NCI-H524 treated with DMSO at 0.1 percent for 48 hours (cell line): Measurements from ENCODE around the gene C17orf113.

Experiments used
- DNase-seq: peaks from one replicate; lab custom pipeline; 2025; lab: John Stamatoyannopoulos, UW

C17orf113 gene

GRCh38 chr17:42072323-42073187 is 22.2 kb upstream of the C17orf113 start:
- no peak for DNase-seq

GRCh38 chr17:42071810-42072209 is 21.4 kb upstream of the C17orf113 start:
- no peak for DNase-seq

- DNase-seq, result no peak
Observed at GRCh38 chr17:42068979-42069378, 18.6 kb upstream of the C17orf113 start.

- DNase-seq, result peak; percentile 12
Observed at GRCh38 chr17:42067371-42068091, 17.1 kb upstream of the C17orf113 start.

- DNase-seq, result no peak
Observed at GRCh38 chr17:42065201-42065600, 14.8 kb upstream of the C17orf113 start.

GRCh38 chr17:42062681-42063080 is 12.3 kb upstream of the C17orf113 start:
- DNase-seq, result no peak

- no peak for DNase-seq
Observed at GRCh38 chr17:42061646-42062487, 11.5 kb upstream of the C17orf113 start.

- no peak for DNase-seq
Observed at GRCh38 chr17:42060231-42060630, 9.8 kb upstream of the C17orf113 start.

- no peak for DNase-seq
Observed at GRCh38 chr17:42059815-42060214, 9.4 kb upstream of the C17orf113 start.

GRCh38 chr17:42058063-42058462 is 7.7 kb upstream of the C17orf113 start:
- DNase-seq, result no peak

- no peak for DNase-seq
Observed at GRCh38 chr17:42056635-42057034, 6.2 kb upstream of the C17orf113 start.

- no peak for DNase-seq
Observed at GRCh38 chr17:42055496-42055895, 5.1 kb upstream of the C17orf113 start.

GRCh38 chr17:42055027-42055426 is 4.6 kb upstream of the C17orf113 start:
- DNase-seq, result no peak

- no peak for DNase-seq
Observed at GRCh38 chr17:42053731-42054500, 3.5 kb upstream of the C17orf113 start.

- no peak for DNase-seq
Observed at GRCh38 chr17:42052346-42052877, 2.0 kb upstream of the C17orf113 start.

- no peak for DNase-seq
Observed at GRCh38 chr17:42051645-42052044, 1.2 kb upstream of the C17orf113 start.

GRCh38 chr17:42051013-42051400 is 606 bp upstream of the C17orf113 start:
- DNase-seq, result no peak

GRCh38 chr17:42049834-42050392 is 488 bp downstream of the C17orf113 start:
- no peak for DNase-seq

- DNase-seq, result no peak
Observed at GRCh38 chr17:42047343-42047742, 3.1 kb downstream of the C17orf113 start.

GRCh38 chr17:42045719-42046118 is 4.7 kb downstream of the C17orf113 start:
- no peak for DNase-seq
